Upper lobe of right lung (tissue), 1 donor: ENCODE results near the gene SF3B2. TPM values are rescaled to one million over a fixed set of nuclear protein-coding genes. Genes with fewer than 3 reads are reported as not detected.

Experiments
- ATAC-seq: fragments of 200-7000 bp; cut with Tn5 transposase; one replicate; pipeline ENCODE4 v1.9.1; 2020; ENCODE audit warnings: mild to moderate bottlenecking, moderate library complexity
- DNase-seq: peaks from one replicate; pipeline ENCODE4 v3.0.0-alpha.2; 2020
- H3K27ac ChIP-seq: fragments of 200-600 bp; one replicate; pipeline ENCODE4 v1.8.0; 2022
- H3K27me3 ChIP-seq: fragments of 200-600 bp; one replicate; pipeline ENCODE4 v1.8.0; 2022; ENCODE audit warnings: mild to moderate bottlenecking
- H3K36me3 ChIP-seq: fragments of 200-600 bp; one replicate; pipeline ENCODE4 v1.8.0; 2022
- H3K4me1 ChIP-seq: fragments of 200-600 bp; one replicate; pipeline ENCODE4 v1.8.0; 2022
- H3K4me3 ChIP-seq: fragments of 200-600 bp; one replicate; pipeline ENCODE4 v1.8.0; 2022; ENCODE audit warnings: mild to moderate bottlenecking
- H3K9me3 ChIP-seq: fragments of 200-600 bp; one replicate; pipeline ENCODE4 v1.8.0; 2022
- CTCF ChIP-seq: fragments of 200-600 bp; IDR thresholded peaks from one replicate; pipeline ENCODE4 v1.8.0; 2022; ENCODE audit warnings: antibody characterized with exemption
- intact Hi-C: fragments of 100-400 bp; cut with DNase I; formaldehyde crosslinking; loops from one replicate; pipeline ENCODE4 v1.11.0; 2022
- long read RNA-seq: library from polyadenylated mRNA; unstranded; transcript quantifications from one replicate; pipeline ENCODE4 v2.0.0, GENCODE V29; 2021
- total RNA-seq: library from RNA; stranded (reverse); fragmentation: NEBNext Ultra II Directional; extraction: Animal tissue kit (Norgen Biotek cat#: 25700); gene quantifications from one replicate; pipeline ENCODE4 v1.2.1, GENCODE V29; 2021
- donor health status: DM: no; HTN: yes; CAD: no; lungs with severe emphysema.

The SF3B2 gene
- 149 TPM for total RNA-seq
- long read RNA-seq, transcript SF3B2-201 (22 exons, 2,903 nt), result major isoform, 190 of 261 reads
- long read RNA-seq, partial matches to known transcripts, result 33 of 261 reads
- long read RNA-seq, other reads (novel, unspliced or antisense), result 38 of 261 reads

- DNase-seq (peak; percentile 99), ATAC-seq (peak; percentile 98)
- peak within 1 kb of the TSS; percentile 92 for H3K27ac ChIP-seq
- H3K9me3 ChIP-seq, result no peaks in the 10 kb centered on the region
- H3K27me3 ChIP-seq, result peaks cover 9% of the 10 kb centered on the region
- H3K36me3 ChIP-seq, result peaks cover 31% of the 10 kb centered on the region
- TF ChIP-seq CTCF, result peak; percentile 14
- H3K4me1 ChIP-seq, result peaks cover 18% of the 10 kb centered on the region
- intact Hi-C loops, result no loop called here
- peak within 1 kb of the TSS; percentile 100 for H3K4me3 ChIP-seq
Measured at GRCh38 chr11:66051766-66052663, at the start of gene SF3B2. Gene SF3B2 (plus strand): TSS chr11:66052364. CDS start chr11:66052385, 21 bp downstream.

GRCh38 chr11:66002648-66003225, 49.4 kb upstream of the SF3B2 start:
- H3K36me3 ChIP-seq, result peaks cover 46% of the 10 kb centered on the region
- DNase-seq, result no peak
- no peaks in the 10 kb centered on the region for H3K27me3 ChIP-seq

GRCh38 chr11:66003291-66003690, 48.9 kb upstream of the SF3B2 start:
- no peaks in the 10 kb centered on the region for H3K9me3 ChIP-seq
- H3K27me3 ChIP-seq, result no peaks in the 10 kb centered on the region
- peak overlapping the region; percentile 98 for H3K4me3 ChIP-seq
- H3K27ac ChIP-seq, result peak overlapping the region; percentile 95
- DNase-seq (no peak), ATAC-seq (no peak)
- H3K4me1 ChIP-seq, result peaks cover 21% of the 10 kb centered on the region
- TF ChIP-seq CTCF, result no peak
- peaks cover 40% of the 10 kb centered on the region for H3K36me3 ChIP-seq
- intact Hi-C loops, result no loop called here

More at GRCh38 chr11:66002648-66003225, 49.4 kb upstream of the SF3B2 start:
- Histone ChIP-seq H3K9me3 (no peaks in the 10 kb centered on the region), H3K4me3 (peak overlapping the region; percentile 98), H3K27ac (peak overlapping the region; percentile 95), H3K4me1 (peaks cover 21% of the 10 kb centered on the region)
- ATAC-seq, result peak; percentile 88
- TF ChIP-seq CTCF, result peak; percentile 12
- intact Hi-C loops, result no loop called here

GRCh38 chr11:66004186-66004585, 48.0 kb upstream of the SF3B2 start:
- Histone ChIP-seq H3K27ac (no peak overlapping the region), H3K27me3 (no peaks in the 10 kb centered on the region), H3K4me1 (peaks cover 21% of the 10 kb centered on the region), H3K9me3 (no peaks in the 10 kb centered on the region), H3K36me3 (peaks cover 31% of the 10 kb centered on the region), H3K4me3 (no peak overlapping the region)
- ATAC-seq (no peak), DNase-seq (no peak)
- no peak for TF ChIP-seq CTCF
- intact Hi-C loops, result no loop called here

- H3K4me1 ChIP-seq, result peaks cover 7% of the 10 kb centered on the region
- no peaks in the 10 kb centered on the region for H3K9me3 ChIP-seq
- ATAC-seq (no peak), DNase-seq (no peak)
- intact Hi-C loops, result no loop called here
- no peak for TF ChIP-seq CTCF
- H3K4me3 ChIP-seq, result no peak overlapping the region
- H3K27me3 ChIP-seq, result peaks cover 2% of the 10 kb centered on the region
- H3K27ac ChIP-seq, result no peak overlapping the region
- peaks cover 21% of the 10 kb centered on the region for H3K36me3 ChIP-seq
Measured at GRCh38 chr11:66006134-66006890, 45.9 kb upstream of the SF3B2 start.
